ENCODE results near the gene FAM240A. TPM values are rescaled to one million over a fixed set of nuclear protein-coding genes. Genes with fewer than 3 reads are reported as not detected.

The FAM240A gene
- total RNA-seq, 2 experiments from 2014 or later, result not detected

Other genes with a start within 250 kb of the FAM240A start
- not detected for gene CCR5, start 241.6 kb upstream of the FAM240A start, total RNA-seq
- gene CCRL2, start 205.3 kb upstream of the FAM240A start, total RNA-seq, result under 1 TPM; 0.81 to 0.89 TPM
- not detected for gene LTF, start 147.6 kb upstream of the FAM240A start, total RNA-seq
- gene RTP3, start 114.5 kb upstream of the FAM240A start, total RNA-seq, result not detected
- gene LRRC2, start 46.2 kb upstream of the FAM240A start, total RNA-seq, result not detected
- 1 to 10 TPM; 5.1 TPM for gene ALS2CL, start 81.2 kb downstream of the FAM240A start, total RNA-seq
- gene TMIE, start 88.9 kb downstream of the FAM240A start, total RNA-seq, result 1 to 10 TPM; 1.2 to 1.5 TPM
- not detected for gene PRSS50, start 105.3 kb downstream of the FAM240A start, total RNA-seq

Measured in activated naive CD4-positive, alpha-beta T cell treated with anti-CD3 and anti-CD28 coated beads for 36 hours (primary cell).